ENCODE measurements around the gene NCBP1.
"Not testable (repeated sequence)": the region's sequence is repeated elsewhere in the genome, so short reads cannot be mapped to it uniquely, and the experiment has no call there.

GRCh38 chr9:97586909-97587308, 46.7 kb upstream of the NCBP1 start:
- not testable (repeated sequence) for TF ChIP-seq CTCF, POLR2A, POLR2AphosphoS5 (IDR thresholded peaks at IDR 0.05)

Measured in breast epithelium (tissue), 3 donors.